H1 (cell line): ENCODE measurements around the gene MMS22L. TPM values are rescaled to one million over a fixed set of nuclear protein-coding genes. Genes with fewer than 3 reads are reported as not detected.

Experiments
- CTCF ChIA-PET: fragments of 300-600 bp; sonication (Branson Sonifier 250); formaldehyde crosslinking; loops from one replicate; lab custom pipeline; 2021; ENCODE audit not compliant: partially characterized antibody; lab: Charles Lee
- POLR2A ChIA-PET: fragments of 300-600 bp; sonication (Branson Sonifier 250); formaldehyde crosslinking; loops from one replicate; lab custom pipeline; 2021; ENCODE audit warnings: inconsistent platforms; ENCODE audit not compliant: partially characterized antibody; lab: Charles Lee
- DNase-seq, 2 experiments: peaks; one replicate each; pipeline versions ENCODE4 v3.0.0 to v3.0.0-alpha.2; 2010 to 2022; ENCODE audit warnings: low spot score in 2 of 2, low read depth in 1 of 2, mixed read lengths in 1 of 2
- FAIRE-seq: peaks from 2 replicates; lab custom pipeline; 2011; peaks lifted over from hg19 to GRCh38; lab: Jason Lieb, UNC
- H2AFZ ChIP-seq: 2 replicates; pipeline ENCODE4 v1.8.1; 2012; ENCODE audit warnings: low read length, inconsistent platforms
- H2AK5ac ChIP-seq: 2 replicates; pipeline ENCODE4 v1.6.1; 2013; ENCODE audit warnings: low read depth, low read length
- H2BK120ac ChIP-seq: replicated peaks from 2 replicates; pipeline ENCODE3; 2013; ENCODE audit warnings: low read depth, low read length, inconsistent platforms
- H2BK12ac ChIP-seq: 2 replicates; pipeline ENCODE4 v1.6.1; 2013; ENCODE audit warnings: low read depth, low read length
- H2BK15ac ChIP-seq: 2 replicates; pipeline ENCODE4 v1.6.1; 2013; ENCODE audit warnings: low read length
- H2BK20ac ChIP-seq: 2 replicates; pipeline ENCODE4 v1.6.1; 2013; ENCODE audit warnings: low read length
- H2BK5ac ChIP-seq: 2 replicates; pipeline ENCODE4 v1.6.1; 2013; ENCODE audit warnings: low read depth, low read length
- H3K14ac ChIP-seq: 2 replicates; pipeline ENCODE4 v1.6.1; 2013; ENCODE audit warnings: inconsistent platforms; ENCODE audit not compliant: insufficient read length
- H3K18ac ChIP-seq: 2 replicates; pipeline ENCODE4 v1.6.1; 2013; ENCODE audit warnings: low read length; ENCODE audit errors: extremely low read depth
- H3K23ac ChIP-seq: 2 replicates; pipeline ENCODE4 v1.6.1; 2013; ENCODE audit warnings: inconsistent platforms; ENCODE audit not compliant: insufficient read length
- H3K23me2 ChIP-seq: 2 replicates; pipeline ENCODE4 v1.6.1; 2013; ENCODE audit warnings: low read depth, low read length
- H3K27ac ChIP-seq: 2 replicates; pipeline ENCODE4 v1.6.1; 2011; ENCODE audit warnings: low read depth, low read length, inconsistent platforms
- H3K27me3 ChIP-seq, 4 experiments: replicated peaks in 1 of 4; 1 replicate in 1 of 4; 2 replicates in 3 of 4; pipeline versions ENCODE4 v1.6.1 to v1.8.1; 2011 to 2013; ENCODE audit warnings: low read length in 3 of 4, mild to moderate bottlenecking in 3 of 4, inconsistent platforms in 2 of 4, mixed read lengths in 2 of 4, moderate library complexity in 1 of 4; ENCODE audit not compliant: control insufficient read depth in 3 of 4, insufficient read depth in 3 of 4; ENCODE audit errors: extremely low read depth in 1 of 4
- H3K36me3 ChIP-seq, 4 experiments: 2 replicates each; pipeline versions ENCODE4 v1.6.1 to v1.8.1; 2011 to 2013; ENCODE audit warnings: mild to moderate bottlenecking in 4 of 4, low read length in 3 of 4, moderate library complexity in 2 of 4, control low read depth in 1 of 4, inconsistent platforms in 1 of 4; ENCODE audit not compliant: insufficient read depth in 4 of 4, control insufficient read depth in 2 of 4
- H3K4ac ChIP-seq: replicated peaks from 2 replicates; pipeline ENCODE3; 2013; ENCODE audit warnings: low read length, low read depth, mixed read lengths, inconsistent platforms; ENCODE audit not compliant: insufficient read length
- H3K4me1 ChIP-seq, 4 experiments: replicated peaks in 1 of 4; 1 replicate in 1 of 4; 2 replicates in 3 of 4; pipeline versions ENCODE4 v1.6.1 to v1.8.1; 2011 to 2013; ENCODE audit warnings: low read length in 3 of 4, inconsistent platforms in 2 of 4, mixed read lengths in 1 of 4; ENCODE audit not compliant: insufficient read depth in 4 of 4, control insufficient read depth in 3 of 4
- H3K4me2 ChIP-seq, 2 experiments: 2 replicates each; pipeline versions ENCODE4 v1.6.1 to v1.8.1; 2011 to 2013; ENCODE audit warnings: low read depth in 2 of 2, low read length in 2 of 2, control low read depth in 1 of 2, inconsistent platforms in 1 of 2, mild to moderate bottlenecking in 1 of 2; ENCODE audit not compliant: insufficient read depth in 1 of 2
- H3K4me3 ChIP-seq, 4 experiments: fragments of 200-600, 300-600 bp in 1 of 4; sonication (generic), shearing (Covaris generic), sonication (Bioruptor Twin) in 1 of 4; 2 replicates each; pipeline versions ENCODE4 v1.5.1 to v1.8.1; 2011 to 2016; ENCODE audit warnings: low read length in 4 of 4, low read depth in 3 of 4, control low read depth in 2 of 4, inconsistent platforms in 2 of 4, mild to moderate bottlenecking in 2 of 4, mixed read lengths in 1 of 4, moderate library complexity in 1 of 4; ENCODE audit not compliant: insufficient read depth in 2 of 4; ENCODE audit errors: extremely low read depth in 1 of 4
- H3K56ac ChIP-seq: replicated peaks from 2 replicates; pipeline ENCODE3; 2013; ENCODE audit warnings: low read depth, mild to moderate bottlenecking, mixed read lengths, low read length, inconsistent platforms; ENCODE audit not compliant: insufficient read length
- H3K79me1 ChIP-seq: 2 replicates; pipeline ENCODE4 v1.6.1; 2013; ENCODE audit warnings: low read depth, low read length, control low read depth
- H3K79me2 ChIP-seq, 2 experiments: 2 replicates each; pipeline versions ENCODE4 v1.6.1 to v1.8.1; 2012 to 2013; ENCODE audit warnings: low read length in 2 of 2, mild to moderate bottlenecking in 2 of 2, inconsistent platforms in 1 of 2; ENCODE audit not compliant: insufficient read depth in 2 of 2, control insufficient read depth in 1 of 2
- H3K9ac ChIP-seq, 4 experiments: replicated peaks in 1 of 4; 1 replicate in 1 of 4; 2 replicates in 3 of 4; pipeline versions ENCODE4 v1.6.1 to v1.8.1; 2011 to 2013; ENCODE audit warnings: low read depth in 3 of 4, low read length in 3 of 4, control low read depth in 2 of 4, mild to moderate bottlenecking in 2 of 4, moderate library complexity in 2 of 4, inconsistent platforms in 1 of 4; ENCODE audit errors: extremely low read depth in 1 of 4
- H3K9me3 ChIP-seq, 2 experiments: 2 replicates each; pipeline versions ENCODE4 v1.6.1 to v1.8.1; 2012 to 2013; ENCODE audit warnings: mild to moderate bottlenecking in 2 of 2, moderate library complexity in 2 of 2, control low read depth in 1 of 2, inconsistent platforms in 1 of 2, low read depth in 1 of 2, low read length in 1 of 2, mixed read lengths in 1 of 2; ENCODE audit not compliant: insufficient read depth in 2 of 2
- H4K20me1 ChIP-seq, 2 experiments: replicated peaks in 1 of 2; 2 replicates each; pipeline versions ENCODE3 to v1.8.1; 2011 to 2013; ENCODE audit warnings: inconsistent platforms in 2 of 2, low read length in 2 of 2, mild to moderate bottlenecking in 1 of 2; ENCODE audit not compliant: insufficient read depth in 2 of 2, control insufficient read depth in 1 of 2
- H4K5ac ChIP-seq: 2 replicates; pipeline ENCODE4 v1.6.1; 2013; ENCODE audit warnings: low read length, low read depth, mixed read lengths, inconsistent platforms; ENCODE audit not compliant: insufficient read length
- H4K8ac ChIP-seq: 2 replicates; pipeline ENCODE4 v1.8.0; 2013; ENCODE audit warnings: mild to moderate bottlenecking, moderate library complexity, low read length, inconsistent platforms; ENCODE audit not compliant: insufficient read depth; ENCODE audit errors: extremely low read depth
- H4K91ac ChIP-seq: replicated peaks from 2 replicates; pipeline ENCODE3; 2013; ENCODE audit warnings: low read length, mixed read lengths, inconsistent platforms; ENCODE audit not compliant: insufficient read length
- ASH2L ChIP-seq: fragments of 200-600, 300-600 bp; sonication (generic); IDR thresholded peaks from one replicate; pipeline ENCODE4 v1.7.1; 2017; ENCODE audit warnings: low read length
- CEBPB ChIP-seq: IDR thresholded peaks from 2 replicates; pipeline ENCODE4 v1.6.1; 2012; ENCODE audit warnings: low read depth, low read length
- CHD1 ChIP-seq: IDR thresholded peaks from 2 replicates; pipeline ENCODE4 v1.6.1; 2012; ENCODE audit warnings: low read depth, low read length, improper control_type of control experiment
- E2F6 ChIP-seq: IDR thresholded peaks from 2 replicates; pipeline ENCODE4 v1.6.1; 2012; ENCODE audit warnings: inconsistent platforms
- KDM4A ChIP-seq: IDR thresholded peaks from one replicate; pipeline ENCODE4 v1.7.1; 2012; ENCODE audit warnings: low read depth, mild to moderate bottlenecking, moderate library complexity, low read length, inconsistent platforms; ENCODE audit not compliant: severe bottlenecking
- MAX ChIP-seq: IDR thresholded peaks from 2 replicates; pipeline ENCODE4 v1.6.1; 2012; ENCODE audit warnings: inconsistent platforms
- NANOG ChIP-seq: IDR thresholded peaks from 2 replicates; pipeline ENCODE4 v1.6.1; 2011; ENCODE audit warnings: low read length, low read depth, mild to moderate bottlenecking, inconsistent platforms; ENCODE audit not compliant: insufficient read depth, poor library complexity, severe bottlenecking
- NRF1 ChIP-seq: IDR thresholded peaks from 2 replicates; pipeline ENCODE4 v1.6.1; 2011; ENCODE audit warnings: mild to moderate bottlenecking, low read depth, low read length, improper control_type of control experiment
- POLR2A ChIP-seq, 2 experiments: IDR thresholded peaks; 1 replicate in 1 of 2; 2 replicates in 1 of 2; pipeline ENCODE4 v1.6.1; 2011; ENCODE audit warnings: low read depth in 2 of 2, low read length in 2 of 2, mild to moderate bottlenecking in 2 of 2; ENCODE audit errors: control extremely low read depth in 1 of 2
- RBBP5 ChIP-seq: IDR thresholded peaks from 2 replicates; pipeline ENCODE4 v1.7.1; 2012; ENCODE audit warnings: low read depth, mild to moderate bottlenecking, inconsistent platforms, low read length, moderate library complexity, borderline replicate concordance
- RXRA ChIP-seq: IDR thresholded peaks from 2 replicates; pipeline ENCODE4 v1.6.1; 2011; ENCODE audit warnings: low read depth, mild to moderate bottlenecking, low read length, moderate library complexity; ENCODE audit not compliant: insufficient read depth
- SAP30 ChIP-seq: fragments of 300-600 bp; sonication (generic); IDR thresholded peaks from 2 replicates; pipeline ENCODE4 v1.7.1; 2012; ENCODE audit warnings: low read length, moderate library complexity, mild to moderate bottlenecking, inconsistent platforms; ENCODE audit not compliant: insufficient read depth, insufficient replicate concordance
- SIX5 ChIP-seq: IDR thresholded peaks from 2 replicates; pipeline ENCODE4 v1.6.1; 2011; ENCODE audit warnings: mild to moderate bottlenecking, low read depth, low read length
- SRF ChIP-seq: IDR thresholded peaks from 2 replicates; pipeline ENCODE4 v1.6.1; 2011; ENCODE audit warnings: mild to moderate bottlenecking, low read depth, low read length, moderate library complexity
- YY1 ChIP-seq: IDR thresholded peaks from 2 replicates; pipeline ENCODE4 v1.6.1; 2011; ENCODE audit warnings: low read depth, mild to moderate bottlenecking, low read length
- WGBS, 2 experiments: shearing (Covaris generic) in 1 of 2; methylation state at CpG; one replicate each; pipeline versions ENCODE4 v1.1.6 to v1.1.7; 2013 to 2015; ENCODE audit warnings: low lambda C conversion rate in 2 of 2, mixed read lengths in 2 of 2, inconsistent platforms in 1 of 2, low coverage in 1 of 2, missing lambda C conversion rate in 1 of 2; ENCODE audit not compliant: insufficient replicate concordance in 2 of 2, insufficient coverage in 1 of 2, insufficient read length in 1 of 2; ENCODE audit errors: extremely low coverage in 1 of 2, missing lambda C conversion rate in 1 of 2; 5-methylcytosine and 5-hydroxymethylcytosine counted together
- polyA plus RNA-seq, 7 experiments: library from polyadenylated mRNA; depleted of rRNA in 3 of 7; stranded (reverse) in 5 of 7; unstranded in 2 of 7; fragments of >200 nt in 5 of 7; fragments of 200-250 nt in 2 of 7; gene quantifications; 1 replicate in 5 of 7; 2 replicates in 1 of 7; 4 replicates in 1 of 7; pipeline versions ENCODE4 v1.2.1 to v1.2.3, GENCODE V29; 2011 to 2013; ENCODE audit warnings: missing spikeins in 2 of 7, mixed read lengths in 2 of 7
- total RNA-seq: library from RNA; stranded (reverse); fragmentation: NEBNext Ultra II Directional; extraction: Animal tissue kit (Norgen Biotek cat#: 25700); gene quantifications from 2 replicates; pipeline ENCODE4 v1.2.1, GENCODE V29; 2021

MMS22L gene
- total and polyA plus RNA-seq, 2 of the 8 experiments (the other 6 are each of a cell fraction or from before 2014, with no cell fraction given) = 11.1 to 32.6 TPM

- H4K5ac ChIP-seq = no peak overlapping the region
- H4K20me1 ChIP-seq = no peaks in the 10 kb centered on the region
- H3K4me3 ChIP-seq = no peak overlapping the region
- H2BK12ac ChIP-seq = no peak overlapping the region
- no peak overlapping the region for H2AK5ac ChIP-seq
- no peak overlapping the region for H2BK15ac ChIP-seq
- CTCF ChIA-PET = no interaction called here
- H3K27me3 ChIP-seq = no peaks in the 10 kb centered on the region
- H3K18ac ChIP-seq = no peak overlapping the region
- H3K79me2 ChIP-seq = no peaks in the 10 kb centered on the region
- no peaks in the 10 kb centered on the region for H3K4me1 ChIP-seq
- H3K9ac ChIP-seq = no peak overlapping the region
- 94% methylated on average over 4 of the region's 4 CpGs; no CpG with 5 or more reads in 1 of the 2 experiments for WGBS, 2 experiments
- H3K23ac ChIP-seq = no peak overlapping the region
- H4K91ac ChIP-seq = no peak overlapping the region
- H4K8ac ChIP-seq = no peak overlapping the region
- no peak overlapping the region for H2AFZ ChIP-seq
- no peak overlapping the region for H2BK20ac ChIP-seq
- DNase-seq (no peak), FAIRE-seq (no peak)
- H3K9me3 ChIP-seq = no peaks in the 10 kb centered on the region
- no peak overlapping the region for H3K14ac ChIP-seq
- no peak overlapping the region for H2BK120ac ChIP-seq
- no peak overlapping the region for H3K4me2 ChIP-seq
- no peaks in the 10 kb centered on the region for H3K36me3 ChIP-seq
- POLR2A ChIA-PET = no interaction called here
- H3K79me1 ChIP-seq = no peaks in the 10 kb centered on the region
- H2BK5ac ChIP-seq = no peak overlapping the region
- H3K23me2 ChIP-seq = no peaks in the 10 kb centered on the region
- no peak overlapping the region for H3K4ac ChIP-seq
- H3K56ac ChIP-seq = no peak overlapping the region
- H3K27ac ChIP-seq = no peak overlapping the region
- no peak for TF ChIP-seq RXRA
- TF ChIP-seq RBBP5 = no peak
- TF ChIP-seq NANOG = no peak
- no peak for TF ChIP-seq MAX
- no peak for TF ChIP-seq SRF
- TF ChIP-seq CHD1 = no peak
- no peak for TF ChIP-seq NRF1
- TF ChIP-seq POLR2A (IDR thresholded peaks at IDR 0.05; ENCODE audit: control extremely low read depth in 1 of 2, low read depth in 2 of 2, low read length in 2 of 2) = no peak
- TF ChIP-seq CEBPB = no peak
- TF ChIP-seq SIX5 = no peak
- TF ChIP-seq E2F6 = no peak
- no peak for TF ChIP-seq ASH2L
- no peak for TF ChIP-seq YY1
- no peak for TF ChIP-seq KDM4A
- no peak for TF ChIP-seq SAP30
Measured at GRCh38 chr6:97109444-97109843, 173.6 kb downstream of the MMS22L start.
